Measurements from ENCODE around the gene TNS1. TPM values are rescaled to one million over a fixed set of nuclear protein-coding genes. Genes with fewer than 3 reads are reported as not detected.

The TNS1 gene
- total and polyA plus RNA-seq, 8 donors: 38.5 to 166 (median 102) TPM

- TF ChIP-seq CTCF (IDR thresholded peaks at IDR 0.05): peak; percentile 69 to 78 (median 72)
- Histone ChIP-seq H3K4me3 (no peak overlapping the region), H3K36me3 (peaks cover 0 to 9% (median 0%) of the 10 kb centered on the region in 3 donors), H3K27ac (peak overlapping the region; percentile 64 to 89 (median 80)), H3K4me1 (peaks cover 23 to 31% (median 29%) of the 10 kb centered on the region in 3 donors), H3K27me3 (no peaks in the 10 kb centered on the region), H3K9me3 (no peaks in the 10 kb centered on the region)
- peak; percentile 93 to 97 (median 96) for DNase-seq
- intact Hi-C loops (cut with DNase I): no loop called here
- ATAC-seq: peak; percentile 91 to 95 (median 92)
- no peak for FAIRE-seq
- 5 to 6% methylated on average over 13 of the region's 13 CpGs for WGBS, 2 donors
Measured at GRCh38 chr2:217988014-217988839, 14.6 kb downstream of the TNS1 start.

DNA sequence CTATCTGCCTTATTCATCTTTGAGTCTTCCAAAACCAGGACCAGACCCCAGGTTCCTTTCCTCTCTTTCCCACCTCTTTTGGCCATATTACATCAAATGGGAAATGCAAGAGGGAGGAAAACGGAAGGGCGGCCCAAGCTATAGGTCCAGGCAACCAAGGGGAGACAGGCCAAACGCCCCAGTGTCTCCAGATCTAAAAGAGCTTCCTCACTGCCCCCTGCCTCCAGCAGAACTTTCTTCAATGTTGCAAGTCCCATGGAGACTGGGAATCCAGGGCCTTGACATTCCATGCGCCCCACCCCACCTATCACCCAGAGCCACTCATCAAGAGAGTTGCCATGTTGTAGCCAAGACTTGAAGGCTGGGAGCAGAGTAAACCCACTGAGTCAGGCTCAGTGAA lies 15.4 kb downstream of the TNS1 start:
- FAIRE-seq (no peak), ATAC-seq (no peak), DNase-seq (peak in 2 of 6 donors; percentile 12 to 36)
- Histone ChIP-seq H3K27ac (peak overlapping the region in 2 of 4 donors; percentile 88 to 89), H3K4me1 (peaks cover 23 to 27% (median 27%) of the 10 kb centered on the region in 3 donors), H3K36me3 (peaks cover 0 to 9% (median 0%) of the 10 kb centered on the region in 3 donors), H3K9me3 (no peaks in the 10 kb centered on the region), H3K27me3 (no peaks in the 10 kb centered on the region), H3K4me3 (no peak overlapping the region)
- 73 to 75% methylated on average over 4 of the region's 4 CpGs for WGBS, 2 donors
- intact Hi-C loops (cut with DNase I): no loop called here
- no peak for TF ChIP-seq CTCF (IDR thresholded peaks at IDR 0.05)

DNA sequence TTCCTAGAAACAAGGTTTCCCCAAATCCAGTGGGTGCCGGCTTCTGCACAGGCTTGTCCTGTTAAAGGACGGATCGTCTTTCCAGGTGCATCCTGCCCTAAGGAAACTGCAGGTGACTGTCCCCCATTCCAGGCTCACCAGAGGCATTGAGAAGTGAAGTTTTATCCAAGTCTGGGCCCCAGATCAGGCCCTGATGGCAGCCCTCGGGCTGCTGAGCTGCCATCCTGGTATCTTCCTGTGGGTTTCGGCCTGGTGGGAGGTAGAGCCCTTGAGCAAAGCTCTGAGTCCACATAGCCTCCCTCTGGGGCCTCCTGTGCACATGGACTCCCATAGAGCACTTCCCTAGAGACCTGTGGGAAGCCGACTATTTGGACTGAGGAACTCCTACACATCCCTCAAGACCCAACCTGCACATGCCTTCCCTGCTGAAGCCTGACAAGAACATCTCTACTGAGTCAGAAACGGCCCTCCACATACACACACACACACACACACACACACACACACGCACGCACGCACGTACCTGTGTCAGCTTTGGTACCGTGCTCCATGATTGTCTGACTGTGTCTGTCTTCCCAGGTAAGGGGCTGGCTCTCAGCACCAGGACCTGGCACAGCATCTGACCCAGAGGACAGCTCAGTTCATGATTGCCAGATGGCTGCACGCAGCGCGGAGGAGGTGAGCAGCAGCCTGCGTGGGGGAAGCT lies 16.4 kb downstream of the TNS1 start:
- no peaks in the 10 kb centered on the region for H3K9me3 ChIP-seq
- 84 to 85% methylated on average over 16 of the region's 16 CpGs for WGBS, 2 donors
- no peak overlapping the region for H3K27ac ChIP-seq
- FAIRE-seq (no peak), ATAC-seq (no peak), DNase-seq (peak in 2 of 6 donors; percentile 23 to 49)
- H3K36me3 ChIP-seq: peaks cover 0 to 9% (median 0%) of the 10 kb centered on the region in 3 donors
- no peak overlapping the region for H3K4me3 ChIP-seq
- H3K4me1 ChIP-seq: peaks cover 18 to 23% (median 21%) of the 10 kb centered on the region in 3 donors
- H3K27me3 ChIP-seq: no peaks in the 10 kb centered on the region
- TF ChIP-seq CTCF (IDR thresholded peaks at IDR 0.05): no peak
- intact Hi-C loops (cut with DNase I): no loop called here

GRCh38 chr2:217983276-217984233 lies 19.2 kb downstream of the TNS1 start:
- 81 to 84% methylated on average over 20 of the region's 20 CpGs for WGBS, 2 donors
- FAIRE-seq (no peak), ATAC-seq (no peak), DNase-seq (peak in 2 of 6 donors; percentile 20 to 53)
- Histone ChIP-seq H3K9me3 (no peaks in the 10 kb centered on the region), H3K36me3 (peaks cover 0 to 4% (median 0%) of the 10 kb centered on the region in 3 donors), H3K27me3 (no peaks in the 10 kb centered on the region), H3K4me1 (peaks cover 8 to 21% (median 19%) of the 10 kb centered on the region in 3 donors), H3K27ac (no peak overlapping the region), H3K4me3 (no peak overlapping the region)
- TF ChIP-seq CTCF (IDR thresholded peaks at IDR 0.05): no peak
- intact Hi-C loops (cut with DNase I): loop anchor here in 1 of 3 donors (5.0 kb wide), 1 partner anchor 96 kb away; no protein-coding TSS in a partner anchor

Measured in pancreas (tissue), 10 donors.